SW480 (cell line): ENCODE measurements around the gene HOXB4.

Source experiments
- DNase-seq: peaks from one replicate; pipeline ENCODE4 v3.0.0-alpha.2; 2016; ENCODE audit warnings: low spot score

The HOXB4 gene

DNA sequence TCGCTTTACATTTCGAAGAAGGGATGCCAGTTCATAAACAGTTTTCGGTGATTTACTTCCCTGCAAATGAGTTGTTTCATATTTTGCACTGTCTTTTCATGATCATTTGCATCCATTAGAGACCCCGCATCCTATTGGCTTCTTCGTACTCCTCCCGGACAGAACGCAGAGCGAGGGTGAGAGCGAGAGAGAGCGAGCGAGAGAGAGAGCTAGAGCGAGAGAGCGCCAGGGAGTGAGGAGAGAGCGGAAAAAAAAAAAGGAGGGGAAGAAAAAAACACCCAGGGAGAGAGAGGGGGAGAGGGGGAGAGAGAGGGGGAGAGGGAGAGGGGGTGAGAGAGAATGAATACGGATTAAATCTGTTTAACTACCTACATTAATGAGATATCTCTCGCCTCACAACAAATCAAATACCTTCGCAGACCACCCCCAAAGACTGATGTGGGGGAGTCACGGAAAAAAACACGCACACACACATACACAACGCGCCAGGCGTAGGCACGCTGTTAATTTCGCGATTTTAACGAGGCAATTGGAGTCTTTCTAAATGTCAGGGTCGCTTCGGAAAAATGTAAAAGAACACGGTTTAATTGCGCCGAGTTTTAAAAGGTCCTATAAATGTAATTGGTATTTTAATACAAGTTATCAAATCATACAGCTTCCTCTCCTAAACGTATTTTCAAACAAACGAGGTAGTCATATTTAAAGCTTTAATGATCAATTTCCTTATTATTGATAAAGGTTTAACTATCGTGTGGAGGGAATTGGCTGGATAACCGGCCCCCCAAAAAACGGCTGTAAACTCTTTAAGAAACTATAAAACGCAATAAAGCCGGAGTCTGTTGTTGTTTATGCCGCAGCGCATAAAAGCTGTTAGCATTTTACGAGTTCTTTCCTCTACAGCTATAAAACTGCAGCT, 37.2 kb upstream of the HOXB4 start, which contains the start of gene HOXB8:
Gene HOXB8 (minus strand): TSS at position 246 of the 916 bp plus-strand sequence. CDS start 588 bp downstream, outside the sequence.
- peak; percentile 90 for DNase-seq

DNA sequence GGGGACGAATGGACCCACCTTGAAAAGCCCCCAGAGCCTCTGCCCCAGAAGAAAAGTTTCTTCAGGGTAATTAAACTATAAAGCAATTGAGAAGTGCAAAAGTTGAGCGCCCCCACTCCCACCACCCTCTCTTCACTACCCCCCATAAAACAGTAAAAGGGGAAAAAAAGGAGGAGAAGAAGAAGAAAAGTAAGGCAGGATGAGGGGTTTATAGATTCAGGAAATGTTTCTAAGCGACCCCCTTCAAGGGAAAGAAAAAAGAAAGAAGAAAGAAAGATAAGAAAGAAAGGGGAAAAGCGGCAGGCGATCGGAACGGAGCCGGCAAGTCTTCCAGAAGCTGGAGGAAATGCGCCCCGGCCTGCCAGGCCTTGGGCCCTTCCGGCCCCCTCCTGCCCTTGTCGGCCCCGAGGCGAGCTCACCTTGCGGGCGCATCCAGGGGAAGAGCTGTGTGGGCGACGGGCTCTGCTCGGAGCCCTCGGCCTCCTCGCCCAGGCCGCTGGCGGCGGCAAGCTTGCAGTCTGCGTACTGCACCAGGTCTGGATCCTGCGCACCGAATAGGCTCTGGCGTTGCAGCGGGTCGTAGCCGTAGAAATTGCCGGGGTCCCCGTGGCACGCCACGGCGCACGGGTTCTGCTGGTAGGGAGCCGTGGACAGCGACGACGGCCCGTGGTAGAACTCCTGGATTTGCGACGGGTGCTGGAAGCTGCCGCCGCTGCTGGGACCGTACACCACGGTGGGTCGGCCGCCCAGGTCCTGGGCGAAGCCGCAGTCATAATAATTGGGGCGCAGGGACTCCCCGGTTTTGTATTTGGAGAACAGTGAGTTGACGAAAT, 35.9 kb upstream of the HOXB4 start:
- peak; percentile 54 for DNase-seq

DNA sequence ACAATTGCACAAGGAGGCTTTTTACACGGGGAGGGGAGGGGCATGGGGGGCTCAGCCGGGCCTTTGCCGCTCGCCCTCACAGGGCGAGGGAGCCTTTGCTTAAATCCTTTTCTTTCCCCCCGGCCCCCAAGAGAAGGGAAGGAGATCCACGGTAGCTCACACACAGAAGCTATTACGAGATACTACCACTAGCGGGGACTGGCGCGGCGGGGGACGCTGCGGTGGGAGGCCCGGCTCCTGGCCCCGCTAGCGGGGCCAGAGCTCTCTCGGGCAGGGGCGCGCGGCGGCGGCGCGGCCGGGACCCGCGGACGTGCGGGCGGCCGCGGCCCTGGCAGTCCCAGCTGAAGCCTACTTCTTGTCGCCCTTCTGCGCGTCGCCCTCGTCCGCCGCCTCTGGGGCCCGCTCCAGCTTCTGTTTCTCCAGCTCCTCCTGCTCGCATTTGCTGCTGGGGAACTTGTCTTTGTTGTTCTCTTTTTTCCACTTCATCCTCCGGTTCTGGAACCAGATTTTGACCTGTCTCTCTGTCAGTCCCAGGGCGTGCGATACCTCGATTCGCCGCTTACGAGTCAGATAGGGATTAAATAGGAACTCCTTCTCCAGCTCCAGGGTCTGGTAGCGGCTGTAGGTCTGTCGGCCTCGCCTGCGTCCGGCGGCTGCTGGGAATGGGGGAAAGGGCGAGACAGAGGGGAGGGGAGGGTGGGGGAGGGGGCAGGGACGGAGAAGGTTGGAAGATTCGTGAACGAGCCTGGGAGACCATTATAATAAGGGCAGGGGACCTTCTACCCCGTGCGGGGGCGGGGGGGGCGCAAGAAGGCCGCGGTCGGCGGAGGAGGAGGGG, 34.9 kb upstream of the HOXB4 start:
- peak; percentile 59 for DNase-seq

DNA sequence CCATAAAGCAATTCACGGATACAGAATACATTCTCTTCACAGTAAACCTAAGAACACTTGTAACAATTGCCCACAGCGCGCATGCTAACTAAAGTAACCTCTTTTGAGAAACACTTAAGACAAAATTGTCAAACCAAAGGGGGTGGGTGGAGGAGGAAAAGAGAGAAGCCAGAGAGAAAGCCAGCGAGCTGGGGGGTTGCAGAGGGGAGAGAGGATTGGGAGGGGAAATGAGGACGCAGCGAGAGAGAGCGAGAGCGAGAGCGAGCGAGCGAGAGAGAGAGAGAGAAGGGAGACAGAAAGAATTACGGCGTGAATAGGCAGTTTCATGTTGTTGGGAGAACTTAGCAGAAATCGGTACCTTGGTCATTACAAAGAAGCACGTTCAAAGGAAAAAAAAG, 34.3 kb upstream of the HOXB4 start:
- no peak for DNase-seq

DNA sequence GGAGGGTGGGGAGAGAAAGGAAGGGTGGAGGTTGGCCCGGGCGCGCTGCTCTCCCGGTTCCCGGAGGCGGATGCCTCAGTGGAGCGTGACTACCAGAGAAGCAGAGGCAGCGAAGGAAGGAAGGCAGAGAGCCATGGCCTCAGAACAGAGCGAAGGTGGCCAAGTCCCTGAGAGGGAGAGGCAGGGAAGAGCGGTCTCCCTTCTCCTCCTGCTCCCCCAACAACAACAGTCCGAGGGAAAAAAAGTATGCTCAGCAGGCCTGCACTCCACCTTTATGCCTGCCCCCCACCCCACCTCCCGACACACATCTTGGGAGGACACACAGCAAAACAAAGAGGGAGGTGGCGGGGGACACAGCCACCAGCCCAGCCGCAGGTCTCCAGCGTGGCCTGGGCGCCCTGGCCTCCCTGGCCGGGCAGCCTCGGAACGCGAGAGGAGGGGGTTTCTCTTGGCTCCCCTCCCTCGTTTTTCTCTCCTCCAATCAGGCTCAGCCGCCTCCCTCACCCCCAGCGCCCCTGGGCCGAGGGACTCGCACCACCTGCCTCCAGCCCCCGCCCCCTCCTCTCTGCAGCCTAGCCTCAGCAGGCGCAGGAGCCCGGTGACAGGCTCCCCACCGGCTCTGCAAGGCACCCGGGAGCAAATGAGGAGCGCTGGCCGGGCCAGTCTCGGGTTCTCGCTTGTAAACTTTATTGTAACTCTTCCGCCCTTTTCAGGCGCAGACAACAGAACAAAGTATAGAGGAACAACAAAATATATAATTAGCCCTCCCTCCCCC, 33.7 kb upstream of the HOXB4 start:
- peak; percentile 72 for DNase-seq

DNA sequence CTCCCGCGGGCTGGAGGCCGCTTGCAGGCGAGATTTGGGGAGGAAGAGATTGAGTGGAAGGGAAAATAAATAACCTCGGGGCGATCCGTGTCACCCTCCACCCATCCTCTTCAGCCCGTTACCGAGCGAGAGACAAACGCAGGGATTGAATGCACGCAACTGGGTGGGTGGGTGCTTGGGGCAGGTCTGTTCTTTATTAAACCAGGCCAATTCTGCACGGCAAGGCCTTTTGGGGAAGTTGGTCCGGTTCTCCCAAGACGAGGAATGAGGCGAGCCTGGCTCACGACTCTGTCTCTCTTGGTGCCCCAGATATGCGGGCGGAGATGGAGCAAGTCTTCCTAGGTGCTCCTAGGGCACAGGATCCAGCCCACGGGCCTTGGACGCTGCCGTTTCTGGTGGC, 33.1 kb upstream of the HOXB4 start:
- DNase-seq = peak; percentile 47

DNA sequence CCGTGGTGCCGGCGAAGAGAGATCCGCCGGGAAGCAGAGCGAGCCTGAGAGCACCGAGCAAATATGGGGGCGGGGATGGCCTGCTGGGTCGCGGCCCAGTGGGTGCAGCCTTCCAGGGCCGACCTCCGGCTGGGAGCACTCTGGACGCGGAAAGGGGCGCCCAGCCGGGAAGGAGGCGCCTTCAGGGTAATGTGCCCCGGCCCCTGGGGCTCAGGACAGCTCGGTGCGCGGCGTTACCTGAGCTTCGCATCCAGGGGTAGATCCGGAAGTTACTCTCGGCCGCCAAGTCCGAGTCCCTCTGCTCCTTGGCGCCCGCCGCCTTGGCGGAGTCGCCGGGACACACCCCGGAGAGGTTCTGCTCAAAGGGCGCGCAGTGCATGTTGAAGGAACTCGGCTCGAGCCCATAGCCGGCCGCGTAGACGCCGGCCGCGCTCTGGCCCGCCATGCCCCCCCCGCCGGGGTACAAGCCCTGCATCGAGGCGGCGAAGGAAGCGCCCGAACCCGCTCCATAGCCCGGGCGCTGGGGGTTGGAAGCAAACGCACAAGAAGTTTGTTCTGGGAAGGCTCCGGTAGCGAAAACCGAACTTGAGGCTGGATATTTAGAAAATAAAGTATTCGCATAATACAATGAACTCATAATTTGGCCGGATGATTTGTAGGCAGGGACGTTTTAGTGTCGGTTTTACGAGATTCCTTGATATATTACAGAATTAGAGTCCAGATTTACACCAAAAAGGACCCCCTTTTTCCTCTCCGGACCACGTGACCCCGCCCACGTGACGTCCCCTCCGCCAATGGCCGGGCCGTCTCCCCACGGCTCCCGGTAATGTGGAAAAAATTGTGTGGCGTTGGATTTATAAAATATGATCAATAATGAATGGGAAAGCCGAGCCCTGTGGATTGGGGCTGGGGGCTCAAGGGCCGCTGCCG, 32.4 kb upstream of the HOXB4 start, which contains the start of gene HOXB7:
Gene HOXB7 (minus strand): TSS at position 736 of the 930 bp plus-strand sequence. CDS start 99 bp downstream, at position 637.
- peak; percentile 63 for DNase-seq

DNA sequence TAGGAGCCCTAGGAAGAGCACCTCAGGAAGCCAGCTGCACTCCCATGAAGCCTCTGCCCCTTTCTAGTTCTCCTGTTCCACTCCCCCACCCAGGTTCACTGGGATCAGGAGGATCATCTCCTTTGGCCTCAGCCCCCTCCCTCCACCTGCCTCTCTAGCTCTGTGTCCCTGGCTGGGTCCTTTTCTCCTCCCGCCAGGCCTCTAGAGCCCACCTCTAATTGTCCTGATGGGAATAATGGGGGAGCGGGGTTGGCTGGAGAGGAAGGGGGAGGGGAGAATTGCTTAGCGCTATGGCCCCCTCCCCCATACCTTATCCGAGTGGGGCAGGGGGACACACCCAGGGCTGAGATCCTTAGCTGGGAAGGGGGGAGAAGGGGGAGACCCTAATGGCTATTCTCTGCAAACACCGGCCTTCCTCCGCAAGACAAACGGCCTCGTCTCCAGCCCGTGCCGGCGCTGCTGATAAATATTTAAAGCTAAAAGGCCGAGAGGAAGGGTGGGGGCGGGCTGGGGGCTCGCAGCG, 31.7 kb upstream of the HOXB4 start:
- DNase-seq = peak; percentile 27

DNA sequence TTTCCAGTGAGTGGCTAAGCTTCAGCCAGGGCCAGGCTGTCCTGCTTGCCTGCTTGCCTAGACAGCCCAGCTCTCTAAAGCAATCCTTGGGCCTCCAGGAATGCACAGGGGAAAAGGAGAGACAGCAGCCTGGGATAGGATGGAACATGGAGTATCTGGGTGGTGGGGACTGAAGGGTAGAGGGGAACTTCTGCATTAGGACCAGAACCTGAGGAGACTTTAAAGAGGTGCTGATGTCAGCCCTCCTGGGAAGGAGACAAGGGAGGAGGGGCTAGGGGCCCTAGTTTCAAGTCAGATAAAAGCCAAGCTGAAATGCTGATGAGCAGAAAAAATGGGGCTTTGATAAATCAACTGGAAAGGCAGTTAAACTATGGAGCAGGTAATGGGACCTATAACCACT, 30.9 kb upstream of the HOXB4 start:
- peak; percentile 40 for DNase-seq

DNA sequence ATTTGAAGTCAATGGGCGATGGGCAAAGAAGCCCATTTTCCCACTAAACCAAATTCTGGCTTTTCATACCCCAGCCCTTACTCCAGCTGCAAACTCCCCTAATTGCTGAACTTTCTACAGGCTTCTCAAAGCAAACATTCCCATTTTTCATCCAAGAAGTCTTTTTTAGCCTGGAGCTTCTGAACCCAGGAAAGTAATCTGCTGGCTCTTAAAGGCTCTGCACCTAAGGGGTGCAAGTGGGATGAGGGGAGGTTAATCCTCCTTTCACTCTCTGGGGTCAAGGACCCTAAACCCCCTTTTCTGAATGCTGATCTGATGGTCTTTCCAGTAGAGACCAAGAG, 30.3 kb upstream of the HOXB4 start:
- no peak for DNase-seq

DNA sequence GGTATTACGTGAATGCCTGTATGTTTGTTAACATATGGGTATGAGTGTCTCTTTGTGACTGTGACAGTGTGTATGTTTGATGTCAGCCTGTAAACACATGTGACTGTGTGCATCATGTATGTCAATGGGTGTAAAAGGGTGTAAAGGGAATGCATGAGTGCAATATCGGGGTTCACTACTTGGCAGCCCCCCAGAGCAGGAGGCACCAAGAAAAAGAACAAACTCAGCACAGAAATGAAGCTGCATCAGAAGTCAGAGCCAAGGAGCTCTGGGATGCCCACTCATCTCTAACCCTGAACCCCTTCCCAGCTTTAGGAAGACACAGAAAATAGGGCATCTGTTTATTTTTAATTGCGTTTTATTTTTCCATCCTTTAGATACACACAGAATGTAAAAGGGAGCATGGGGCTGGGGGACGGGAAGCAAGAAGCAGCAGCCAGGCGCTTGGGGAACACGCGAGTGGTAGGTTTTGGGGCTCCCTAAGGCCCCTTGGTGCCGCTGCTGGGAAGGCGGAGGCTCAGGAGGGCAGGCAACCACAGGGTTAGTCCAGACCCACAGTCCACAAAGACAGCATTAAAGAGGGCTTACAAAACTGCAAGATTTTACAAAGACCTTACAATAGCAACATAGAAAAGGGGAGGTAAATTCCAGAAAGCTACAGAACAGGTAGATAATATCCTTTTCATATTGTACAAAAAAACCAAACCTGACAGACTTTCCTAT, 28.9 kb upstream of the HOXB4 start:
- peak; percentile 31 for DNase-seq

DNA sequence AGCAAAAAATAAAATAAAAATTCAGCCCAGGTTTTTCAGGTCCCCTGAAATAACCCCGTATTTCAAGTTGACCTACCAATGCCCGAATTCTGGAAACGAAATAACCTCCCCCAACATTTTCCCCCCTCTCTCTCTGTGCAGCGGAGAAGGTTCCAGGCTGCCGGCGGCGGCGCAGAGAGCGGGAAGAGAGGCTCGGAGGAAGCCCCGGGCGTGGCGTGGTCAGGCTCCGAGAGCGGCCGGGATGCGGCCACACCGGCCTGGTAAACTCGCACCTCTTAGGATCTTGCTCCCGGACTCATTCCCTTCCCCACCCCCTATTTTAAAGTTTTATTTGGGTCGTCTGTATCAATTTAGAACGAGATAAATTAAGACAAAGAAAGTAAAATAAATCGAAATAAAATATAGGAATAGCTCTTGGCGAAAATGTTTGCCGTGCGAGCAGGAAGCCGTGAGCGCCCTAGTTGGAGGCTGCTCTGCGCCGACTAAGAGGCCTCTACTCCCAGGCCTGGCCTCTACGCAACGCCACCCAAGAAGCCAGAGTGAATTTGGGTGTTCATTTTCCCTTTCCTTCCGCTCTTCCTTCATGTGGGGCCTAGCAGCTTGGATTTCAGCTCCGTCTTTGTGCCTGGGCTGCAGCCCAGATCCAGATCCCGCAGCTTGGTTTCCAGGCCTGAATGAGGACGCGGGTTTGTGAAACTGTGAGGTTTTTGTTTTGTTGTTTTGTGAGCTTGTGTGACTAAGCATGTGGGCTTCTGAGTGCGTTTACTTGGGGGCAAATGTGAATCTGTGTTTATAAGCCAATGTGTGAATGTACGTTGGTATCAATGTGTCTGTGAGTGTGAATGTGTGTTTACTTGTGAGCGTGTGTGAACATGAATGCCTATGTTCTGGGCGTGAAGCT, 28.1 kb upstream of the HOXB4 start:
- peak; percentile 70 for DNase-seq

DNA sequence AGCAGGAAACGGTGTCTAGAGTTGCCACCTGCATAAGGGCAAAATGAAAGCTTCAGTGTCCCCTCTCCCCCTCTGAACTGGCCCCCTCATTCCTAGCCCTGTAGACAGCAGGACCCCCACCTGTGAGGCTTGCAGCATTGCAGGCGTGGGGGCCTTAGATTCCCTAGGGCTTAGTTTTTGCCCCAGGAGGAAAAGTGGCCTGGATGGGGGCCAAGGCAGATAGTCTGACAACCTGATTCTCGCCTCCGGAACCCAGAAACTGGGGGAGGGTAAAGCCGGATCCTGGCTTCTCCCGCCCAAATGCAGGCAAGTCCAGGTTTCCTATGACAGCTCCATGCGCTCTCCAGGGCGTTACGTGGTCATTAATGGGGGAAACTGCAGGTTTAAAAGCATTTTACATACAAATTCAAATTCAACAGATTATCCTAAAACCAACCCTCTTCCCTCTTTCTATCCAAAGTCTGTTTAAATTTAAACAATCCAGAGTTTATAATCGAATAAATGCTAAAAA, 27.3 kb upstream of the HOXB4 start:
- peak; percentile 82 for DNase-seq

DNA sequence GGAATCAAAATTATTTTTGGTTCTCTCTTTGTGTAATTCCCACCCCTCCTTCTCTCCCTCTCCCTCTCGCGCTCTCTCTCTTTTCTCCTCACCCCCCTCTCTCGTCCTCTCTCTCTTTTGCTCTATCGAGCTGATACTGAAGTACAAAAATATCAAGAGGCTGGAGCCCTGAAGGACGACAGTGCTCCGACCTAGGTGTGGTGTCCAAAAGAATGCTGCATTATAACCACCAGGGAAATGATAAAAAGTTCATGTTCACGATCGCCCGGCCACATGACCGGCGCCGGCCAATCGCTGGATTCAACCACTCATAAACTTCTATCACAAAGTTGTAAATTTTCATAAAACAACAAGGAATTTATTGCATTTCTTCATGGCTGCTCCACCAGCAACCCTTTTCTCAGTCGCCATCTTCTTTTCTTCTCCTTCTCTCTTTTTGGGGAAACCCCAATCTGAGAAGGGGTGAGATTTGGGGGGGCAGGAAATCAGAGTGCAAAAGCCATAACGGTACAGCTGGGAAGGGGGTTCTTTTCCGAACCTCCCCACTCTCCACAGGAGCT, 26.7 kb upstream of the HOXB4 start, which contains the start of gene HOXB6:
Gene HOXB6 (minus strand): TSS at position 217 of the 560 bp plus-strand sequence. CDS start 6,836 bp downstream, outside the sequence.
- peak; percentile 92 for DNase-seq

DNA sequence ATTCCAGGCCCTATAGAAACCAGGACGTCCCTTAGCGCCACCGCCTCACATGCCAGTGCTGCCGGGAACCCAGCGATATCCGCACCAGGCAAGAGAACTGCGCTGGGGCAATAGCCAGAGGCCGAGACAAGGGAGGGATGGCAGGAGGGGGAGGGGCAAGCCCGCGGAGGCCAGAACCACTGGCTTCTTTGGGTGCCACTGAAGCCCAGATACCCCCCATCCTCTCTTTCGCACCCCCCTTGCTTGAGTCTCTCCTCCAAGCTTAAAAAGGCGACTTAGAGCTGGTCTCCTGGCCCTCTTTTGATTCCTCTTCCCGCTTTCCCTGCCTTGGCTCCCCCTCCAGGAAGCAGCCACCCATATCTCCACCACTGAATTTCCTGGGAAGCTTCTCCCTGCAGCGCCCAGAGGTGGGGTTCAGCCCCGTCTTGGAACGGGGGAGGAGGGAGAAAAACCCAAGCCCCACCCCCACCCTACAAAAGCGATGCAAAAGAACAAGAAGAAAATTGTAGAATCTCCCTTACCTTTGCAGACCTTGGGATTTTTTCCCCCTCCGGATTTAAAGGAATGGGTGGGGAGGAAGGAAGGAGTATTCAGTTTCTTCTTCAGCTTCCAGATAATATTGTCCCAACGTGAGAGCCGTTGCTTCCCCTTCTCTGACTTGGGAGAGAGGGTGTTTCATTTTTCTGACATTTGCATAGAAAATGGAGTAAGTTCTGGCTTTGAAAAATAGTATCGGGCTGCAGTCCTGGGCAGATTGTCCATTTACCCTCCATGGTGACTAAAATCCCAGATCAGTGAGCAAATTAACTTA, 26.0 kb upstream of the HOXB4 start:
- no peak for DNase-seq
